ENCODE data around the gene ARHGAP29. TPM values are rescaled to one million over a fixed set of nuclear protein-coding genes. Genes with fewer than 3 reads are reported as not detected.

The ARHGAP29 gene
- polyA plus RNA-seq, 2 of the 4 experiments (the other 2 are of a cell fraction), result 14.3 to 29.7 TPM

DNA sequence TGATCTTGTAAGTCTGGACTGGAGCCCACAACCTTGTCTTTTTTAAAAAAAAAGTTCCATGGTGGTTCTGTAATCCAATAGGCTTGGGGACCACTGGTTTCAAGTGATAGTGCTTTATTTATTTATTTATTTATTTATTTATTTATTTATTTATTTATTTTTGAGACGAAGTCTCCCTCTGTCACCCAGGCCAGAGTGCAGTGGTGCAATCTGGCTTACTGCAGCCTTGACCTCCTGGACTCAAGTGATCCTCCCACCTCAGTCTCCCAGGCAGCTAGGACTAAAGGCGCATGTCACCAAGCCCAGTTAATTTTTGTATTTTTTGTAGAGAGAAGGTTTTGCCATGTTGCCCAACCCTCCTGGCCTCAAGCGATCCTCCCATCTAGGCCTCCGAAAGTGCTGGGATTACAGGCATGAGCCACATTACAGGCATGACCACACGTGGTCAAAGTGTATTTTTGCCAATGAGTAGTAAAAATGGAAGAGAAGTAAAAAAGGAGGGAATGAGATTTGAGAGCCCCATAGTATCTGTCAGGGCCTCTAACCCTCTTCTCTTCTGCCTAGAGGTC, 44.8 kb upstream of the ARHGAP29 start:
- ATAC-seq, result no peak
- Histone ChIP-seq H3K4me2 (no peak overlapping the region), H3K4me3 (no peak overlapping the region), H3K27ac (no peak overlapping the region), H3K4me1 (peaks cover 5% of the 10 kb centered on the region; the same call in 1 of the 3 replicates), H3K9me3 (no peaks in the 10 kb centered on the region)
- no peak for FAIRE-seq
- POLR2A ChIA-PET, result no interaction called here
- whole genome bisulfite sequencing (ENCODE audit: missing lambda C conversion rate), result 79% methylated on average over 5 of the region's 5 CpGs
- DNase-seq (ENCODE audit: low read depth in 1 of 2, low spot score in 1 of 2), result no peak
- no peak for TF ChIP-seq CBX2 (IDR thresholded peaks at IDR 0.05; ENCODE audit: borderline replicate concordance, low read depth)
- TF ChIP-seq USF2 (IDR thresholded peaks at IDR 0.05), result no peak
- no peak for TF ChIP-seq JUN (IDR thresholded peaks at IDR 0.05)
- peak; percentile 83 for TF ChIP-seq ZC3H11A (IDR thresholded peaks at IDR 0.05)
- no peak for TF ChIP-seq POLR2AphosphoS2 (conservative IDR thresholded peaks at IDR 0.05; ENCODE audit: low read length)
- CTCF ChIA-PET, result interaction anchor here (0.9 kb wide), 1 partner anchor 181 kb away, joined by 4 read pairs; no protein-coding TSS in a partner anchor

- WGBS (ENCODE audit: missing lambda C conversion rate), result 78% methylated on average over 6 of the region's 6 CpGs
- POLR2A ChIA-PET, result no interaction called here
- Histone ChIP-seq H3K4me2 (no peak overlapping the region), H3K4me3 (no peak overlapping the region), H3K9me3 (no peaks in the 10 kb centered on the region), H3K4me1 (peaks cover 5% of the 10 kb centered on the region; the same call in 1 of the 3 replicates), H3K27ac (no peak overlapping the region)
- ATAC-seq, result no peak
- no peak for FAIRE-seq
- no peak for DNase-seq (ENCODE audit: low read depth in 1 of 2, low spot score in 1 of 2)
- TF ChIP-seq CTCF (IDR thresholded peaks at IDR 0.05) (no peak), FOXS1 (CRISPR knock-in tag; IDR thresholded peaks at IDR 0.05) (no peak), HDAC2 (IDR thresholded peaks at IDR 0.05) (no peak), JUN (IDR thresholded peaks at IDR 0.05) (no peak), GATA3 (IDR thresholded peaks at IDR 0.05; ENCODE audit: borderline replicate concordance) (no peak), POLR2A (IDR thresholded peaks at IDR 0.05; ENCODE audit: low read length) (no peak), PBX3 (IDR thresholded peaks at IDR 0.05) (no peak)
- TF ChIP-seq, protein P1, sequence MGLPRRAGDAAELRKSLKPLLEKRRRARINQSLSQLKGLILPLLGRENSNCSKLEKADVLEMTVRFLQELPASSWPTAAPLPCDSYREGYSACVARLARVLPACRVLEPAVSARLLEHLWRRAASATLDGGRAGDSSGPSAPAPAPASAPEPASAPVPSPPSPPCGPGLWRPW (IDR thresholded peaks at IDR 0.05), result no peak
- CTCF ChIA-PET, result no interaction called here
These were observed 44.2 kb upstream of the ARHGAP29 start for GRCh38 chr1:94281361-94282142.

DNA sequence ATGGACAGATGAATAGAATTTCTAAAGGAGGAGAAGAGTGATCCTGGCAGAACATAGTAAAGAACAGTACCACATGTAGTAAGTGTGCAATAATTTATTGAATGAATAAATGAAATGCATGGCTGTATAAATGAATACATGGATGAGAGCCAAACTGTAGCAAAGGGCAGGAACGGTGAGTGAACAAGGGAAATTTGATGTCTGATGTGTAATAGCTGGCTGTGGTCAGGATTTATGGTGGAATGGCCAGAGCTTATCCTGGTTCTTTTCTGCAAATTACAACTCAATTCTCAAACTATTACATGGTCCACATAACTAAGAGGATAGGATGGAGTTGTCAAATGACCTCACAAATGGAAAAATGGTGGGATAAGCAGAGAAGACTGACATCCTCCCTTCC, 43.2 kb upstream of the ARHGAP29 start:
- TF ChIP-seq, protein P1 (IDR thresholded peaks at IDR 0.05), result no peak
- TF ChIP-seq JUN (IDR thresholded peaks at IDR 0.05), result no peak
- TF ChIP-seq CBX2 (IDR thresholded peaks at IDR 0.05; ENCODE audit: borderline replicate concordance, low read depth), result no peak
- TF ChIP-seq RAD21 (conservative IDR thresholded peaks at IDR 0.05 in 1 of 2, IDR thresholded peaks at IDR 0.05 in 1 of 2), result no peak
- no peak for TF ChIP-seq RARB (CRISPR knock-in tag; IDR thresholded peaks at IDR 0.05)
- TF ChIP-seq HOXB5 (CRISPR knock-in tag; IDR thresholded peaks at IDR 0.05), result no peak
- no peak for TF ChIP-seq HEYL (CRISPR knock-in tag; IDR thresholded peaks at IDR 0.05)
- ChIA-PET POLR2A (no interaction called here), CTCF (interaction anchor here (1.3 kb wide), 1 partner anchor 55 kb away, joined by 3 read pairs; no protein-coding TSS in a partner anchor)
- Histone ChIP-seq H3K4me2 (no peak overlapping the region), H3K4me3 (no peak overlapping the region), H3K9me3 (no peaks in the 10 kb centered on the region), H3K27ac (no peak overlapping the region), H3K4me1 (peaks cover 5% of the 10 kb centered on the region; the same call in 1 of the 3 replicates)
- DNase-seq (ENCODE audit: low read depth in 1 of 2, low spot score in 1 of 2) (no peak), FAIRE-seq (no peak), ATAC-seq (no peak)
- WGBS (ENCODE audit: missing lambda C conversion rate), result 78% methylated on average over 1 of the region's 1 CpG
